Transverse colon (tissue), 4 donors: ENCODE data around the gene TEDC1. TPM values are rescaled to one million over a fixed set of nuclear protein-coding genes. Genes with fewer than 3 reads are reported as not detected.

Experiments used
- DNase-seq: peaks from one replicate; pipeline ENCODE4 v3.0.0-alpha.2; 2019
- H3K27ac ChIP-seq, 4 donors: fragments of 200-600 bp; sonication (generic); 2 replicates each; pipeline ENCODE4 v1.5.1; 2016 to 2018; ENCODE audit warnings: inconsistent platforms in 4 of 4
- H3K27me3 ChIP-seq: fragments of 200-600 bp; sonication (generic); 2 replicates; pipeline ENCODE4 v1.5.1; 2017; ENCODE audit warnings: inconsistent platforms
- H3K36me3 ChIP-seq, 4 donors: fragments of 200-600 bp; sonication (generic); 2 replicates each; pipeline ENCODE4 v1.5.1; 2017 to 2019; ENCODE audit warnings: inconsistent platforms in 4 of 4
- H3K4me1 ChIP-seq, 4 donors: fragments of 200-600 bp; sonication (generic); 2 replicates each; pipeline ENCODE4 v1.5.1; 2017 to 2020; ENCODE audit warnings: inconsistent platforms in 4 of 4
- H3K4me3 ChIP-seq, 4 donors: fragments of 200-600 bp; sonication (generic); 1 replicate in 1 of 4; 2 replicates in 3 of 4; pipeline versions ENCODE4 v1.5.1 to v1.6.1; 2017 to 2019; ENCODE audit warnings: inconsistent platforms in 4 of 4
- H3K9me3 ChIP-seq, 2 donors: fragments of 200-600 bp; sonication (generic); 2 replicates each; pipeline ENCODE4 v1.5.1; 2017 to 2019; ENCODE audit warnings: inconsistent platforms in 2 of 2
- CTCF ChIP-seq, 5 experiments: fragments of 200-600 bp in 3 of 5; fragments of 450-650 bp in 2 of 5; sonication (generic) in 3 of 5; IDR thresholded peaks; 1 replicate in 2 of 5; 2 replicates in 3 of 5; pipeline ENCODE4 v1.5.1; 2016 to 2017; ENCODE audit warnings: antibody characterized with exemption in 5 of 5, inconsistent platforms in 3 of 5, mild to moderate bottlenecking in 2 of 5, moderate library complexity in 1 of 5
- EP300 ChIP-seq: sonication (generic); formaldehyde crosslinking; IDR thresholded peaks from one replicate; pipeline ENCODE4 v1.6.1; 2017; ENCODE audit warnings: antibody characterized with exemption, low read depth
- POLR2A ChIP-seq: fragments of 450-650 bp; IDR thresholded peaks from one replicate; pipeline ENCODE4 v1.6.1; 2016; ENCODE audit warnings: antibody characterized with exemption, mild to moderate bottlenecking, moderate library complexity
- POLR2AphosphoS5 ChIP-seq, 3 donors: sonication (generic); formaldehyde crosslinking; IDR thresholded peaks; one replicate each; pipeline ENCODE4 v1.6.1; 2016; ENCODE audit warnings: antibody characterized with exemption in 3 of 3
- WGBS, 2 donors: methylation state at CpG; one replicate each; pipeline ENCODE4 v1.1.5; 2018; ENCODE audit warnings: low coverage in 1 of 2; 5-methylcytosine and 5-hydroxymethylcytosine counted together
- in situ Hi-C, 4 donors: fragments of 200-750 bp; cut with MboI; loops; one replicate each; pipeline versions ENCODE4 v1.15.0 to v1.15.1; 2017; ENCODE audit warnings: low sequenced_read_pairs in 3 of 4, low pct_ligation_motif_present in 1 of 4, low pct_unique_long_range_greater_than_20kb in 1 of 4
- intact Hi-C: fragments of 100-400 bp; cut with DNase I; formaldehyde crosslinking; loops from one replicate; pipeline ENCODE4 v1.15.1; 2023; ENCODE audit warnings: low total_unique reads
- total RNA-seq, 4 donors: library from RNA; depleted of rRNA; stranded (reverse); fragments of >200 nt; gene quantifications; one replicate each; pipeline ENCODE4 v1.1.0, GENCODE V29; 2016

Gene TEDC1
- total RNA-seq, 4 donors from 2014 or later, result 10.8 to 52.9 (median 29.5) TPM

- H3K4me3 ChIP-seq, result no peak overlapping the region
- TF ChIP-seq EP300 (no peak), CTCF (IDR thresholded peaks at IDR 0.05) (no peak), POLR2A (no peak), POLR2AphosphoS5 (IDR thresholded peaks at IDR 0.05) (no peak)
- no peaks in the 10 kb centered on the region for H3K27me3 ChIP-seq
- H3K36me3 ChIP-seq, result peaks cover 0 to 4% (median 2%) of the 10 kb centered on the region in 4 donors
- no peak overlapping the region for H3K27ac ChIP-seq
- peaks cover 0 to 4% (median 3%) of the 10 kb centered on the region in 4 donors for H3K4me1 ChIP-seq
- H3K9me3 ChIP-seq, result no peaks in the 10 kb centered on the region
- no peak for DNase-seq
- 93% methylated on average over 22 of the region's 22 CpGs; no CpG with 5 or more reads in 1 of the 2 donors for WGBS, 2 donors
- in situ Hi-C loops (no loop called here), intact Hi-C loops (no loop called here)
Observed at GRCh38 chr14:105450123-105450505, 40.9 kb upstream of the TEDC1 start.

DNA sequence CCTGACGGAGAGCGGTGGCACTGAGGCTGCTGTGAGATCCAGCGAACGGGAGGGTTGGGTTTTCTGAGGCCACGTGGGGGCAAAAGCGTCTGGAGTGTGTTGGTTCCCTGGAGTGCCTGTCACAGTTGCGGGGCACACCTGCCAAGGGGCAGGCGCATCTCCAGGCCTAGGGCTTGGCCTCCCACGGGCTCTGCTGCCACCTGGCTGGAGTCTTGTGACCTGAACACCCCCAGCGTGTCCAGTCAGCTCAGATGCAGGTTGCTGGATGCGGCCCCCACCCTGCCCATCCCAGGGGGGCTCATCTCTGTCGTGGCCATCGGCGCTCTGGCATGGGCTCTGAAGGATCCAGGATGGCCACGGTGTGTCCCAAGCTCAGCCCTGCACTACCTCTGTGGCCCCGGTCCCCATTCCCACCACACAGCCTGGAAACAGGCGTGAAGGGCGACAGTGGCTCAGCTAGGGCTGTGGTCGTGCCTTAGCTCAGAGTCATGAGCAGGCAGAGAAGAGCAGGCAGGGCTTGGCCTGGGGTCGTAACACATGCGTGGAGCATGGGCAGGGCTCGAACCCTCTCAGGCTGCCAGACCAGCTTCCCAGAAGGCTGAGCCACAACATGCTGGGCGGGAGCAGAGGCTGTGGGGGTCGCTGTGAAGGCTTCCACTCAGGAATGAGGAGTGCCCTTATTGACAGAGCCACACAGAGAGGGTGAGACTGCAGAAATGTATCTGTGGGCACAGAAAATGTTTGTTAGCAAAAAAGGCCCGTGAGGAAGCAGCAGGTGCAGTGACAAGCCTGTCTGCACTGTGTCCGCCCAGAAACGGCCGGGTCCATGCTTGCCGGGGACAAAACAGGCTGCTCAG lies 40.0 kb upstream of the TEDC1 start:
- H3K9me3 ChIP-seq, result no peaks in the 10 kb centered on the region
- H3K4me3 ChIP-seq, result no peak overlapping the region
- H3K36me3 ChIP-seq, result peaks cover 0 to 6% (median 2%) of the 10 kb centered on the region in 4 donors
- WGBS, 2 donors, result 78 to 93% methylated on average over 5 to 29 of the region's 29 CpGs
- TF ChIP-seq CTCF (IDR thresholded peaks at IDR 0.05) (no peak), POLR2AphosphoS5 (IDR thresholded peaks at IDR 0.05) (no peak), EP300 (no peak), POLR2A (no peak)
- H3K27ac ChIP-seq, result no peak overlapping the region
- intact Hi-C loops, result no loop called here
- in situ Hi-C loops, result no loop called here
- peaks cover 0 to 4% (median 3%) of the 10 kb centered on the region in 4 donors for H3K4me1 ChIP-seq
- no peak for DNase-seq
- H3K27me3 ChIP-seq, result no peaks in the 10 kb centered on the region

- Histone ChIP-seq H3K4me1 (peaks cover 0 to 4% (median 3%) of the 10 kb centered on the region in 4 donors), H3K36me3 (peaks cover 0 to 6% (median 2%) of the 10 kb centered on the region in 4 donors), H3K9me3 (no peaks in the 10 kb centered on the region), H3K27ac (no peak overlapping the region), H3K4me3 (no peak overlapping the region), H3K27me3 (no peaks in the 10 kb centered on the region)
- in situ Hi-C loops, result no loop called here
- no peak for DNase-seq
- no peak for TF ChIP-seq POLR2A
- no peak for TF ChIP-seq CTCF (IDR thresholded peaks at IDR 0.05)
- no peak for TF ChIP-seq EP300
- TF ChIP-seq POLR2AphosphoS5 (IDR thresholded peaks at IDR 0.05), result no peak
- intact Hi-C loops, result no loop called here
- WGBS, 2 donors, result 87 to 100% methylated on average over 4 to 14 of the region's 14 CpGs
Observed at GRCh38 chr14:105452963-105453362, 38.1 kb upstream of the TEDC1 start.

- H3K4me1 ChIP-seq, result peaks cover 0 to 2% (median under 1%) of the 10 kb centered on the region in 4 donors
- no peaks in the 10 kb centered on the region for H3K9me3 ChIP-seq
- peaks cover 0 to 6% (median 2%) of the 10 kb centered on the region in 4 donors for H3K36me3 ChIP-seq
- H3K27ac ChIP-seq, result no peak overlapping the region
- TF ChIP-seq EP300 (no peak), POLR2A (no peak), CTCF (IDR thresholded peaks at IDR 0.05) (no peak), POLR2AphosphoS5 (IDR thresholded peaks at IDR 0.05) (no peak)
- intact Hi-C loops (no loop called here), in situ Hi-C loops (no loop called here)
- H3K4me3 ChIP-seq, result no peak overlapping the region
- no peak for DNase-seq
- no peaks in the 10 kb centered on the region for H3K27me3 ChIP-seq
- 88% methylated on average over 14 of the region's 14 CpGs; no CpG with 5 or more reads in 1 of the 2 donors for whole genome bisulfite sequencing, 2 donors
Observed at GRCh38 chr14:105453847-105454246, 37.2 kb upstream of the TEDC1 start.
